NCI-H1436 treated with DMSO at 0.1 percent for 48 hours (cell line): ENCODE results near the gene LEMD2.

Experiments used
- DNase-seq: peaks from one replicate; lab custom pipeline; 2025; lab: John Stamatoyannopoulos, UW

LEMD2 gene

GRCh38 chr6:33774774-33775173 lies 14.2 kb downstream of the LEMD2 start:
- no peak for DNase-seq

- no peak for DNase-seq
Measured at GRCh38 chr6:33772902-33773472, 15.9 kb downstream of the LEMD2 start.

GRCh38 chr6:33772082-33772830 lies 16.7 kb downstream of the LEMD2 start:
- DNase-seq: no peak

GRCh38 chr6:33771146-33772081 lies 17.5 kb downstream of the LEMD2 start:
- DNase-seq: no peak

- no peak for DNase-seq
Measured at GRCh38 chr6:33770833-33771145, 18.1 kb downstream of the LEMD2 start.

- no peak for DNase-seq
Measured at GRCh38 chr6:33770124-33770832, 18.7 kb downstream of the LEMD2 start.

- no peak for DNase-seq
Measured at GRCh38 chr6:33769248-33769821, 19.6 kb downstream of the LEMD2 start.

- DNase-seq: no peak
Measured at GRCh38 chr6:33768644-33769120, 20.2 kb downstream of the LEMD2 start.

- DNase-seq: no peak
Measured at GRCh38 chr6:33766921-33767907, 21.7 kb downstream of the LEMD2 start.

GRCh38 chr6:33765368-33765767 lies 23.6 kb downstream of the LEMD2 start:
- DNase-seq: no peak

- DNase-seq: no peak
Measured at GRCh38 chr6:33764036-33764435, 24.9 kb downstream of the LEMD2 start.

- DNase-seq: no peak
Measured at GRCh38 chr6:33763483-33763882, 25.4 kb downstream of the LEMD2 start.

- no peak for DNase-seq
Measured at GRCh38 chr6:33762713-33763112, 26.2 kb downstream of the LEMD2 start.

- no peak for DNase-seq
Measured at GRCh38 chr6:33761922-33762629, 26.9 kb downstream of the LEMD2 start.

GRCh38 chr6:33761581-33761921 lies 27.4 kb downstream of the LEMD2 start:
- no peak for DNase-seq

GRCh38 chr6:33759887-33760629 lies 28.9 kb downstream of the LEMD2 start:
- DNase-seq: no peak

- no peak for DNase-seq
Measured at GRCh38 chr6:33758815-33759216, 30.1 kb downstream of the LEMD2 start.

GRCh38 chr6:33757906-33758305 lies 31.0 kb downstream of the LEMD2 start:
- DNase-seq: no peak

- DNase-seq: no peak
Measured at GRCh38 chr6:33757113-33757512, 31.8 kb downstream of the LEMD2 start.
